Measurements from ENCODE around the gene FBLIM1. TPM values are rescaled to one million over a fixed set of nuclear protein-coding genes. Genes with fewer than 3 reads are reported as not detected.

Gene FBLIM1, protein sequence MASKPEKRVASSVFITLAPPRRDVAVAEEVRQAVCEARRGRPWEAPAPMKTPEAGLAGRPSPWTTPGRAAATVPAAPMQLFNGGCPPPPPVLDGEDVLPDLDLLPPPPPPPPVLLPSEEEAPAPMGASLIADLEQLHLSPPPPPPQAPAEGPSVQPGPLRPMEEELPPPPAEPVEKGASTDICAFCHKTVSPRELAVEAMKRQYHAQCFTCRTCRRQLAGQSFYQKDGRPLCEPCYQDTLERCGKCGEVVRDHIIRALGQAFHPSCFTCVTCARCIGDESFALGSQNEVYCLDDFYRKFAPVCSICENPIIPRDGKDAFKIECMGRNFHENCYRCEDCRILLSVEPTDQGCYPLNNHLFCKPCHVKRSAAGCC
- not detected for total RNA-seq

DNA sequence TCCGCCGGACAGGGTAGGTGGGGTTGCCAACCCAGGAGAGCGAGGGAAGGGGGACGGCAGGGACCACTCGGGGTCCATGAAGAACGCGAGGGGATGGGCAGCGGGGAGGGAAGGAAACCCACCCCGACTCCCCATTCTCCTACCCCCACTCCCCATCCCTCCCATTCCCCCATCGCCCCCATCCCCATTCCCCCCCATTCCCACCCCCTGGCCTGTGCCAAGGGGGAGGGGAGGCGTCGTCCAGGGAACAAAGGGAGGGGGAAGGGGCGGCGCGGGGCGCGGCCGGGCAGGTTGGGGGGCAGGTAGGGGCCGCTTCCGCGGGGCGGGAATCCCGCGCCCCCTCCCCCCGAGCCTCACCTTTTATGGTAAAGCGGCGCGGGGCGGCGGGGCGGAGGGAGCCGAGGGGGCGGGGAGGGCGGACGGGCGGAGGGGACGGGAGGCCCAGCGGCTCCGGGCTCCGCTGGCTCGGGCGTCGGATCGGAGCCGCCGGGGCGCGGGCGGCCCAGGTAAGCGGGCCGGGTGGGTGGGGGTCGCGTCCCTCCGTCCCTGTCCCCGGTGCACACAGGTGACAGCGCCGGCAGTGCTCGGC, at the start of gene FBLIM1:
Gene FBLIM1, plus strand, starts transcription at position 453 of the 589 bp plus-strand sequence. CDS start 6,189 bp downstream, outside the sequence.
- Histone ChIP-seq H3K27me3 (ENCODE audit: insufficient read depth, low read length) (peaks cover 42% of the 10 kb centered on the region), H3K9me3 (ENCODE audit: low read depth, low read length) (no peaks in the 10 kb centered on the region), H3K4me3 (ENCODE audit: low read length) (no peak within 1 kb of the TSS), H3K4me1 (ENCODE audit: insufficient read depth, low read length) (peaks cover 10% of the 10 kb centered on the region)

DNA sequence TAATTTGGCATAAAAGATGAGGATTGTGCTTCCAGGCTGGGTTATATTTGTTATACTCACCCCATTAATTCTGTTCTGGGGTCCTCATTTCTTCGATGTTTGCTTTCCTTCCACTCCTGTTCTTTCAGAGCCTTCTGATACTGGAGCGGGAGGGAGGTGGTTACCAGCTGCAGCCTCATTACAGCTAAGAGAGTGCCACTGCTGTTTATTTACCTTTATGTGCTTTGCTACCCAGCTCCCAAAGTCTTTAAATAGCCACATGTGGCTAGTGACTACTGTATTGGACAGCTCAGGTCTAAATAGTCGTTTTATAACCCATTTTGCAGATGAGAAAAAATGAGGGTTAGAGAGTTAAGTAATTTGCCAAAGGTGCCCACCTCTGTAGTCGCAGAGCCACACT, 49.4 kb upstream of the FBLIM1 start:
- no peaks in the 10 kb centered on the region for H3K4me1 ChIP-seq (ENCODE audit: insufficient read depth, low read length)
- no peaks in the 10 kb centered on the region for H3K9me3 ChIP-seq (ENCODE audit: low read depth, low read length)
- H3K27me3 ChIP-seq (ENCODE audit: insufficient read depth, low read length) = no peaks in the 10 kb centered on the region
- no peak overlapping the region for H3K4me3 ChIP-seq (ENCODE audit: low read length)

DNA sequence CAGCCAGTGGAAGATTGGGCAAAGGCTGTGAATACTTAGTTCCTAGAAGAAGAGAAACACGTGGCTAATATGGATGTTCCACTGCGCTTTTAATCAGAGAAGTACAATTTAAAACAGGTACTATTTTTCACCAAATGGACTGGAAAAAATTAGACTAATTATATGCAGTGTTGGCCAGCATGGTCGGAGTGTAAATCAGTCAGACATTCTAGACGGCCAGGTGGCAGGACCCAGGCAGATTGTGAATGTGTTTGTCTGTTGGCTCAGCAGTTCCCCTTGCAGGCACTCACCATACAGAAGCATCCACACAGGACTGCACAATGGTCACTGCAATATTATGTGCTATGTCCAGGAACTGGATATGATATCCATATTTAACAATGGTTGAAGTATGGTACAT, 46.4 kb upstream of the FBLIM1 start:
- Histone ChIP-seq H3K4me1 (ENCODE audit: insufficient read depth, low read length) (no peaks in the 10 kb centered on the region), H3K9me3 (ENCODE audit: low read depth, low read length) (no peaks in the 10 kb centered on the region), H3K4me3 (ENCODE audit: low read length) (no peak overlapping the region), H3K27me3 (ENCODE audit: insufficient read depth, low read length) (no peaks in the 10 kb centered on the region)

DNA sequence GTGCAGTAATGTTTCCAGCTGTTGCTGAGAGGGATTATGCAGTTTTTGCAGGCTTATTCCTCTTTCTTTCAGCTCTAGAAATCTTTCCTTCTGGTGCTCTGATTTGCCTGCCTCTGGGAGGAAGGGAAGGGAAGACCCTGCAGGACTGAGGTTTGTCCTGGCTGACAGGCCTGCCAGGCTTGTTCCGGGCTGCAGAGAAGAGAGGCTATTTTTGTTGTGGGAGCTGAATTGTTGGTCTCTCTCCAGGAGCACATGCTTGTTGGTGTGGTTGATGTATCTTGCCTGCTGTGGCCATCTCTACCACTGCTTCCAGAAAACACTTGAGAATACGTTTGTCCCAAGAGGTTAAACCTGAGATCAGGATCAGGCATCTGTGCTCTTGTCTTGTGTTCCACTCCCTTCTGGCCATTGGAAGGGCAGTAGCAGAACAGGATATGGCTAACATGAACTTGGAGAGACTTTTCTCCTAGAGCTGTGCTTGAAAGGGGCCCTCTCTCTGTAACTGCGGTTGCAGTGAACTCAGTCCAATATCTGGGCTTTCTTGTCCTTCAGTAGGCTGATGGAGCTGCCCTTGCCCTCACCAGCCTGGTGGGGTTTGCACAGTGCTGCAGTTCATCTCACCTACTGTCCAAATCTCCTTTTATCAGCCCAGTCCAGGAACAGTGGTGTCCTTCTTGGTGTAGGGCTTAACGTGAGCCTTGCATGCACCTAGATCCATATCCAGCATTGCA, 44.0 kb upstream of the FBLIM1 start:
- Histone ChIP-seq H3K27me3 (ENCODE audit: insufficient read depth, low read length) (no peaks in the 10 kb centered on the region), H3K4me3 (ENCODE audit: low read length) (no peak overlapping the region), H3K4me1 (ENCODE audit: insufficient read depth, low read length) (no peaks in the 10 kb centered on the region), H3K9me3 (ENCODE audit: low read depth, low read length) (no peaks in the 10 kb centered on the region)

DNA sequence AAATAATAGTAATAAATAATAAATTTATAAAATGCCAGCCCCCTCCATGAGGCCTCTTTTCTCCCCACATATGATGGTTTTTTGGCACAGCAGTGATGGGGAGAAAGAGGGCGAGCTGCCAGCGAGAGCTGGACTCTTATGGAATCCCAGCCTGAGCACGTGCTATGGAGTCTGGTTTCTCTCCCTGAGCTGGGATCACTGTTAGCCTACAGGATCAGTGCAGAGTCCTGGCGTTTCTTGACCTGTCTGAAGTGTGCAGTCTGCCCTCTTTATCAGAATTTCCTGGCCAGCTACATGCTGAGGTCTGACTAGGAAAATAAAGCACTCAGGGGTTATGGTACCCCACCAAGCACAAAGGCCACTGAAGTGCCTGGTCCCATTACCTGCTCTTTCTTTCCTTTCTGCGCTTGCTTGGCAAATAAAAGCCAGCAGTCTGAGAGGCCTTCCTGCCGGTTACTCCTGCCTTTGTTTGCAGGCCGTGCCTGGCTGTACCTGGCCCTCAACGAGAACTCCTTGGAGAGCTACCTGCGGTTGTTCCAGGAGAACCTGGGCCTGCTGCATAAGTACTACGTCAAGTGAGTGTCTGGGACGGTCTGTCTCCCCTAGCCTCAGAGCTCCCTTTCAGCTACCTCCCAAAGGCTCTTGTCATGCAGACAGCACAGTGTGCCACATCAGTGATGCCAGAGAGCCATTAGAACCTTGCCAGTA, 41.0 kb upstream of the FBLIM1 start:
- no peak overlapping the region for H3K4me3 ChIP-seq (ENCODE audit: low read length)
- H3K27me3 ChIP-seq (ENCODE audit: insufficient read depth, low read length) = no peaks in the 10 kb centered on the region
- H3K4me1 ChIP-seq (ENCODE audit: insufficient read depth, low read length) = no peaks in the 10 kb centered on the region
- no peaks in the 10 kb centered on the region for H3K9me3 ChIP-seq (ENCODE audit: low read depth, low read length)

DNA sequence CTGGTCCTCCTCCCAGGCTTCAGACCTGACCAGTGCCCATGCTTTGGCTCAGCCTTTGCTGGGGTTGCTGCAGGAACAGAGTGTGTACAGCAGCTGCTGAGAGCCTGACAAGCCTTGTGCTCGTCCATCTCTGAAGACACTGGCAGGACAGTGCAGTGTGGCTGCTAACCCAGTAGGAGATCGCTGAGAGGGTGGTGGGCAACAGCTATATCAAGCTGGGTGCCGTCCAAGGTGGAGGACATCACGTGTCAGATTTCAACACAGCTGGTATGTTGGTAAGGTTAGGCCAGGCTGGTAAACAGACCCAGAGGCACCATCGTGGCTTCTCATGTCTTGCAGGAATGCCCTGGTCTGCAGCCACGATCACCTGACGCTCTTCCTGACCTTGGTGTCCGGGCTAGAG, 40.4 kb upstream of the FBLIM1 start:
- Histone ChIP-seq H3K4me1 (ENCODE audit: insufficient read depth, low read length) (no peaks in the 10 kb centered on the region), H3K27me3 (ENCODE audit: insufficient read depth, low read length) (no peaks in the 10 kb centered on the region), H3K9me3 (ENCODE audit: low read depth, low read length) (no peaks in the 10 kb centered on the region), H3K4me3 (ENCODE audit: low read length) (no peak overlapping the region)

DNA sequence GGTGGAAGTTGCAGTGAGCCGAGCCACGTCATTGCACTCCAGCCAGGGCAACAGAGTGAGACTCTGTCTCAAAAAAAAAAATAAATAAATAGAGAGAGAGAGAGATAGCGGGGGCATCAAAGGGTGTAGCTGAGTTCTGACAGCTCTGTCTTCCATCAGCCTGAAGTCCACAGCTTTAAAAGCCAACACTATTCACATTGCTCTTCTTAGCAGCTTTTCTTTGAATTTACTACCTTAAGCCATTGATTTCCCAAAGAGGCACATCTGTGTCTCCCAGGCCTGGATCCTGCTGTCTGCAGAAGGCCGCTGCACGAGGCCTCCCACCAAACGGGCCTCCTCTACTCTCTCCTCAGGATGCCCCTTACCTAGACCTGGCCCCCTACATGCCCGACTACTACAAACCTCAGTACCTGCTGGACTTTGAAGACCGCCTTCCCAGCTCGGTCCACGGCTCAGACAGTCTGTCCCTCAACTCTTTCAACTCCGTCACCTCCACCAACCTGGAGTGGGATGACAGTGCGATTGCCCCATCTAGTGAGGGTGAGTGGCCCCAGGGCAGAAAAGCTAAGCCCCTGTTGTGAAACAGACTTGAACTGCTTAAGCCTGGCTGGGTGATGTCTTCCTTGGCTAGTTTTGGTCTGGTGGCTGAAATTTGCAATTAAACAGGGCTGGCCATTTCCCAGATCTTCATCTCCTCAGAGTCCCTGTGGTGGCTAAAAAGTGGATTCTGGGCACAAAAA, 39.0 kb upstream of the FBLIM1 start:
- Histone ChIP-seq H3K4me3 (ENCODE audit: low read length) (no peak overlapping the region), H3K9me3 (ENCODE audit: low read depth, low read length) (no peaks in the 10 kb centered on the region), H3K4me1 (ENCODE audit: insufficient read depth, low read length) (no peaks in the 10 kb centered on the region), H3K27me3 (ENCODE audit: insufficient read depth, low read length) (no peaks in the 10 kb centered on the region)

DNA sequence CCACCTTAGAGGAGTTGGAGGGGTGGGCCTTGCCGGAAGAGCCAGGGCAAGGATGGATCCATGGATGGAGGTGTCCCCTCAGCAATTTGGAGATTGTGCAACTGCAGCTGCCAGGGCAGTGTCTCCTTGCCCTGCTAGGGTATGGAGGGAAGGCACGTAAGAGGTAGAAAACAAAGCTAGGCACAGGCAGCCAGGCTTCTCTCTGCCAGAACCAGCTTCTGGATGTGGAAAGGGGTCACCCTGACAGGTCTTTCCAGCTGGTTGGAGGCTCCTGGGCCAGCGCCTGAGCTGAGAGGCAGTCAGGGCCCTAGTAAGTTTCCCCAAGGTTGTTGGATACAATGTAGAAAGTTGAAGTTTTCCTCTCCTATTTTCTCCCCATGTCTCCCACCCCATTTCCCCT, 37.7 kb upstream of the FBLIM1 start:
- H3K4me3 ChIP-seq (ENCODE audit: low read length) = no peak overlapping the region
- H3K4me1 ChIP-seq (ENCODE audit: insufficient read depth, low read length) = no peaks in the 10 kb centered on the region
- H3K9me3 ChIP-seq (ENCODE audit: low read depth, low read length) = no peaks in the 10 kb centered on the region
- H3K27me3 ChIP-seq (ENCODE audit: insufficient read depth, low read length) = no peaks in the 10 kb centered on the region

DNA sequence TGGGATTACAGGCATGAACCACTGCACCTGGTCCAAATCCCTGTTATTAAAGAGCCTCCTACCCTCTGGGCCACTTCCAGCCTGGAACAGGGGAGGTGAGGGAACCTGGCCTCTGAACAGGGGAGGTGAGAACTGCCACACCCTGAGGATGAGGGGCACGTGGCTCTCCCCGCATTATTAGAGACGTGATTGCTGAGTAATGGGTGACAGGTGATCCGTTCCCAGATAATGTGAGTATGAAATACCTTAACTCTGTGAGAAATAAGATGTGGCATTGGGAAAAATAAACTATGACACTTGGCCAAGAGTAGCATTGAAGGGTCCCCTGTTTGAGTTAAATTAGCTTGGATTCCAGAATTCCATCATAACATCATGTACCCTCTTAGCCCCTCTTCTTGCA, 36.2 kb upstream of the FBLIM1 start:
- H3K27me3 ChIP-seq (ENCODE audit: insufficient read depth, low read length) = no peaks in the 10 kb centered on the region
- H3K4me1 ChIP-seq (ENCODE audit: insufficient read depth, low read length) = no peaks in the 10 kb centered on the region
- H3K9me3 ChIP-seq (ENCODE audit: low read depth, low read length) = no peaks in the 10 kb centered on the region
- no peak overlapping the region for H3K4me3 ChIP-seq (ENCODE audit: low read length)

DNA sequence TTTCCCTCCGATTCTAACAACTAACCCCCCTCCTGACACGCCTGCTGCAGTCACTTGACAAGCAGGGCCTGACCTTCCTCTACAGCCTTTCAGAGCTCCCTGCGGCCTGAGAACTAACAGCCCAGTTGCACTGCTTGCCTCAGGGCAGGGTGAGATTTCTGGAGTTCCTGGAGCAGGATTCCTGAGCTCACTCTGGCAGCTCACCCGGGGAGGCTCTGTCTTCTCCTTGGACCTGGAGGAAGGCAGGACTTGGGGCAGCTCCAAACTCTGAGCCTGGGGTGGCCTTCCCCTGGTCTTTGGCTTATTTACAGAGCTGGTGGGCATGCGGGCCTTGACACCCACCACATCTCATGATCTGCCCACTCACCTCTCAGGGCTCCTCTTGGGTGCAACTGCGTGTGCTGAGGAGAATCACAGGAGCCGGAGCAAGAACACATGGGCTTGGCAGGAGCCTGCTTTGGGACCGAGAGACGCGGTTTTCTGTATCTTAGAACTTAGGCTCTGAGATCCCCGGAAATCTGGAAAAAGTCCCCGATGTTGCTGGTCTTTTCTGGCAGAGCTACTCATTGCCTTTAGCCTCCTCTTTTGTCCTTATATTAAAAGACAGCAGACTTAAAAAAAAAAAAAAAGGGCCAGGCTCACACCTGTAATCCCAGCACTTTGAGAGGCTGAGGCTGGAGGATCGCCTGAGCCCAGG, 35.6 kb upstream of the FBLIM1 start:
- H3K9me3 ChIP-seq (ENCODE audit: low read depth, low read length) = no peaks in the 10 kb centered on the region
- H3K27me3 ChIP-seq (ENCODE audit: insufficient read depth, low read length) = no peaks in the 10 kb centered on the region
- no peaks in the 10 kb centered on the region for H3K4me1 ChIP-seq (ENCODE audit: insufficient read depth, low read length)
- no peak overlapping the region for H3K4me3 ChIP-seq (ENCODE audit: low read length)

DNA sequence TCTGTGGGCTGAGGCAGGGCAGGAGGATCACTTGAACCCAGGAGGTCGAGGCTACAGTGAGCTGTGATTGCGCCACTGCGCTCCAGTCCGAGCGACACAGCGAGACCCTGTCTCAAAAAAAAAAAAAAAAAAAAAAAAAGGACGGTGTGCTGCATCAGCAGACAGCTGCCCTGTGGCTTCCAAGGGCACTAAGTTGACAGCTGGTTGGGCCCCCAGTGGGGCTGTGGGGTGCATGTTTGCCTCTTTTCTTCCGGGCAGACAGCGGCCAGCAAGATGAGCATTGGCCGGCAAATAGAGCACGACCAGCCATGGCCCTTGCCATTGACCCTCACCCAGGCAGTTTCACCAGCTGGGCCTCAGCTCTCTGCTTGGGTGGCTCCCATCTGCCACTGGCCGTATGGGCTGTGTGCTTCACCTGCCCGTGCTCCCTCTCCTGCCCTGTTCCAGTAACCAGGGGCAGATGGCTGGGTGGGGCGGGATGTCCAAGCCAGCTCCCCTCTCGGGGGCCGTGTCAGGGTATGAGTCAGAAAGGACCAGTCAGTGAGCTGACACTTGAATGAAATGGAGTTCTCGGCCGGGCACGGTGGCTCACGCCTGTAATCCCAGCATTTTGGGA, 34.9 kb upstream of the FBLIM1 start:
- Histone ChIP-seq H3K9me3 (ENCODE audit: low read depth, low read length) (no peaks in the 10 kb centered on the region), H3K4me1 (ENCODE audit: insufficient read depth, low read length) (no peaks in the 10 kb centered on the region), H3K27me3 (ENCODE audit: insufficient read depth, low read length) (no peaks in the 10 kb centered on the region), H3K4me3 (ENCODE audit: low read length) (no peak overlapping the region)

DNA sequence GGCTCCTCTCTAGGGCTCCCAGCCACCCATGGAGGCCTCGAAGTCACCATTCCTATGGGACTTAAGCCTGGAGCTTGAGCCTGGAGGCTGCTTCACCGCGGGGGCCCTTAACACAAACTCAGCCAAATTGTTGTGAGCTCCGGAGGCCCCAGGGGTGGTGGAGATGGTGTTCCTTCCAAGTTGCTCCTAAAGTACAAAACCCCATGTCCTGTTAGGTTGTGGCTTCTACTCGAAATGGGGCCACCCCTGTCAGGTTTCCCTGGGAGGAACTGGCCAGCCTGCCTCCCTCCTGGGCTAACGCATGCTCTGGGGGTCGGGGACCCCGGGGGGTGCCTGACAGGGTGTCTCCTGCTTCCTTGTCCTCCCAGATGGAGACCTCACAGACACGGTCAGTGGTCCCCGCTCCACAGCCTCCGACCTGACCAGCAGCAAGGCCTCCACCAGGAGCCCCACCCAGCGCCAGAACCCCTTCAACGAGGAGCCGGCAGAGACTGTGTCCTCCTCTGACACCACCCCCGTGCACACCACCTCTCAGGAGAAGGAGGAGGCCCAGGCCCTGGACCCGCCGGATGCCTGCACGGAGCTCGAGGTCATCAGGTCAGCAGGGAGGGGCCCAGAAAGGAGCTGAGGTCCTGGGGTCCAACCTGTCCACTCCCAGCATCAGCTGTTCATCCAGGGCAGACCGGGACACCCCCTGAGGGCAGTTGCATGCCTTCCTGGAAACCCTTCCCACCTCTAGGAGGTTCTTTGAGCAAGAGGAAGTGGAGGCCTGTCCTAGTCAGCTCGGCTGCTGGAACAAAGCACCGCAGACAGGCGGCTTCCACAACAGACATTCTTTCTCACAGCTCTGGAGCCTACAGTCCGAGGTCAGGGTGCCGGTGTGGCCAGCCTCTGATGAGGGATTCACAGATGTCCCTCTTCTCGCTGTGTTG, 33.4 kb upstream of the FBLIM1 start:
- no peaks in the 10 kb centered on the region for H3K9me3 ChIP-seq (ENCODE audit: low read depth, low read length)
- H3K4me1 ChIP-seq (ENCODE audit: insufficient read depth, low read length) = no peaks in the 10 kb centered on the region
- no peaks in the 10 kb centered on the region for H3K27me3 ChIP-seq (ENCODE audit: insufficient read depth, low read length)
- no peak overlapping the region for H3K4me3 ChIP-seq (ENCODE audit: low read length)

DNA sequence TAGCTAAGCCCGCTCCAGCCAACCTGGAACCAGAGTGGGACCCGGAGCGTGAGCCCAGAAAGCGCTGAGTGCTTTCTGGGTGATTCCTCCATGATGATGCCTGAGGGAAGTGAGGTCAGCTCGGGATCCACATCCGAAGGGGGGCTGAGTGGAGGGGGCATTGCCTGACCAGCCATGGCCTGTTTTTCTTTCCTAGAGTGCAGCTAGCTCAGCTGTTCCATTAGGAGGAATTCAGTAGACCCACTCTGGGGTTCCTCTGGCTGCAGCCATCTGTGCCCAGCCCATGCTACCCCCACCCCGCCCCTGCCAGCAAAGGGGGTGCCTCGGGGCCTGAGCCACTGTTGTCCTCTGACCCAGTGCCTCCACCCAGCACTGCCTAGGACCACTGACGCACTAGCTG, 32.1 kb upstream of the FBLIM1 start:
- Histone ChIP-seq H3K4me1 (ENCODE audit: insufficient read depth, low read length) (no peaks in the 10 kb centered on the region), H3K4me3 (ENCODE audit: low read length) (no peak overlapping the region), H3K9me3 (ENCODE audit: low read depth, low read length) (no peaks in the 10 kb centered on the region), H3K27me3 (ENCODE audit: insufficient read depth, low read length) (no peaks in the 10 kb centered on the region)

Data from mononuclear cell (primary cell).